Fibroblast of pulmonary artery (primary cell): Measurements from ENCODE around the gene FBXL16.

Experiments used
- DNase-seq: peaks from one replicate; pipeline ENCODE4 v3.0.0-alpha.2; 2010; ENCODE audit warnings: low read depth
- H3K4me3 ChIP-seq: replicated peaks from 2 replicates; pipeline ENCODE4 v1.5.1; 2011; ENCODE audit warnings: low read depth, mild to moderate bottlenecking, control low read depth, low read length, moderate library complexity
- TF ChIP-seq, protein P1 (sequence below): IDR thresholded peaks from 2 replicates; pipeline ENCODE4 v1.5.1; 2011; ENCODE audit warnings: mild to moderate bottlenecking, control low read depth, low read length, inconsistent platforms; ENCODE audit errors: missing control alignments

FBXL16 gene

DNA sequence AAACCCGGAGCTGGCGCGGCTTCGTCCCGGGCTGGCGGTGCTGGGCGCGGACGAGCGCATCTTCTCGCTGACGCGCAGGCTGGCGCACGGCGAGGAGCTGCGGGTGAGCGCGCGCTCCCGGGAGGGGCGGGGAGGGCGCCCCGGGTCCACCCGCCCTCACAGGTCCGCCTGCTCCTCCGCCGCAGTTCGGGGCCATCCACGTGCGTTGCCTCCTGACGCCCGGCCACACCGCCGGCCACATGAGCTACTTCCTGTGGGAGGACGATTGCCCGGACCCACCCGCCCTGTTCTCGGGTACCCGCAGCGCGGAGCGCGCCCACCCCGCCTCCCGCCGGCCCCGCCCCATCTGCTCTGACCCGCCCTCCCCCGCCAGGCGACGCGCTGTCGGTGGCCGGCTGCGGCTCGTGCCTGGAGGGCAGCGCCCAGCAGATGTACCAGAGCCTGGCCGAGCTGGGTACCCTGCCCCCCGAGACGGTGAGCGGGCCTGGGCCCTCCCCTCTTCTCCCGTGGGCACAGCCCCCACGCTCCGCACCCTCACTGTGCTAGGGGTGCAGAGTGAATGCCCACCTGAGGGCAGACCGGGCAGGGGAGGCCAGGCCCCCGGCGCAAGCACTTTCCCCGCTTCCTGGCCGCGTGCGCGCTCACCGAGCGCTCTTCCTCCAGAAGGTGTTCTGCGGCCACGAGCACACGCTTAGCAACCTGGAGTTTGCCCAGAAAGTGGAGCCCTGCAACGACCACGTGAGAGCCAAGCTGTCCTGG, 22.7 kb upstream of the FBXL16 start:
- H3K4me3 ChIP-seq: peak overlapping the region; percentile 65
- TF ChIP-seq, protein P1, sequence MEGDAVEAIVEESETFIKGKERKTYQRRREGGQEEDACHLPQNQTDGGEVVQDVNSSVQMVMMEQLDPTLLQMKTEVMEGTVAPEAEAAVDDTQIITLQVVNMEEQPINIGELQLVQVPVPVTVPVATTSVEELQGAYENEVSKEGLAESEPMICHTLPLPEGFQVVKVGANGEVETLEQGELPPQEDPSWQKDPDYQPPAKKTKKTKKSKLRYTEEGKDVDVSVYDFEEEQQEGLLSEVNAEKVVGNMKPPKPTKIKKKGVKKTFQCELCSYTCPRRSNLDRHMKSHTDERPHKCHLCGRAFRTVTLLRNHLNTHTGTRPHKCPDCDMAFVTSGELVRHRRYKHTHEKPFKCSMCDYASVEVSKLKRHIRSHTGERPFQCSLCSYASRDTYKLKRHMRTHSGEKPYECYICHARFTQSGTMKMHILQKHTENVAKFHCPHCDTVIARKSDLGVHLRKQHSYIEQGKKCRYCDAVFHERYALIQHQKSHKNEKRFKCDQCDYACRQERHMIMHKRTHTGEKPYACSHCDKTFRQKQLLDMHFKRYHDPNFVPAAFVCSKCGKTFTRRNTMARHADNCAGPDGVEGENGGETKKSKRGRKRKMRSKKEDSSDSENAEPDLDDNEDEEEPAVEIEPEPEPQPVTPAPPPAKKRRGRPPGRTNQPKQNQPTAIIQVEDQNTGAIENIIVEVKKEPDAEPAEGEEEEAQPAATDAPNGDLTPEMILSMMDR: no peak
- DNase-seq: peak; percentile 73

DNA sequence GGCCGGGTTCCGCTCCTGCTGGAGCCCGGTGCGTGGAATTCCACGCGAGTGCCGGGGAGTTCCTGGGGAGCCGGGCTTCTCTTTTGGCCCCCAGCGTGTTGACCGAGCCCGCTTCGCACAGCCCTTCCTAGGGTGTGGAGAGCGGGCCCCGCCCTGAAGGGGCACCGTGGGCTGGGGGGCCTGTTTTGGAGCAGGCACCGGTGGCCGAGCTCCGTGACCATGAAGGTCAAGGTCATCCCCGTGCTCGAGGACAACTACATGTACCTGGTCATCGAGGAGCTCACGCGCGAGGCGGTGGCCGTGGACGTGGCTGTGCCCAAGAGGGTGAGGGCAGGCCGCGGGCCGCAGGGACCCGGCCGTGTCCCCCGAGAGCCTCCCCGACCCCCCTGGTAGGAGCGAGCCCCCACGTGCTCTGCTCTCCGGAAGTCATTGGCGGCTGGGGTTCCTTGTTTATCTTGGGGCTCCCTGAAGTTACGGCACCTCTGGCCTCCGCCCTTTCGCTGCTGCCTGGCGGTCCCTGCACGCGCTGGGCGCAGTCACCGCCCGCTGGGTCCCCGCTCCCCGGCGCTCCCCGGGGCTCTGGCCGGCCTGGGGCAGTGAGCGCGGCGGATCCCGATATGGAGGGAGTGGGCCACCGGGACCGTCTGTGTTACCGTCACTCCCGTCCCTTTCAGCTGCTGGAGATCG, 21.8 kb upstream of the FBXL16 start:
- DNase-seq: no peak
- TF ChIP-seq, protein P1: no peak
- peak overlapping the region; percentile 65 for H3K4me3 ChIP-seq

DNA sequence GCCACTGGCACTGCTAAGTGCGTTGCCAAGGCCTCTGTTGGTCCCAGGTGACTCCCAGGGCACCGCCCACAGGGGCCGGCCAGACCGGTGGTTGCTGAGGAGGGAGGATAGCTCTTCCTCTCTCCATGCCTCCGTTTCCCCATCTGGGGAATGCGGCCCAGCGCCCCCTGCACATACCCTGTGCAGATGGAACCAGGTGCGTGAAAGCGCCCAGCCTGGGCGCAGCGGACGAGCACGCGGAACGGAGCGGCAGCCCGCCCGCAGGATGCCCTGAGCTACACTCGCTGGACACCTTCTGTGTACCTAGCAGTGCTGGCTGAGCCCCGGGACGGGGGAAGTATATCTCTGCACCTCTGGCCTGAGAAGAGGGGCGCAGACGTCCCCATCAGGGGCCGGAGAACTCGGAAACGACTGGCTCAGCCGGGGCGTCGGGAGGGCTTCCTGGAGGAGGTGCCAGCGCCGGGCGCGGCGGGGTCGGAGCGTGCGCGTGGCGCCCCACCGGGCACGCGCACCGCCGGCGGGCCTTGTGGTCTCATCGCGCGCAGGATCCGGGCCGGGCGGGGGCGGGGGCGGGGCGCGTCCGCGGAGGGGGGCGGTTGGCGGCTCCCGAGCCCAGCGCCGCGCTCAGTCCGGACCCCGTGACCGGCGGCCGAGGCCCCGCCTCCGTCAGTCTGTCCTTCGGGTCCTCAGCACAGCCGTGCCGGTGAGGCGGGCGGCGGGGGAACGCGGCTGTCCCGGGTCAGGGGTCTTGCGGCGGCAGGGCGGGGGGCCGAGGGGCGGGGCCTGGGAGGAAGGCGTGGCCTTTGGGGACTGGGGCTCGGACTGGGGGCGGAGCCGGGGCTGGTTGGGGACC, 21.1 kb upstream of the FBXL16 start, which contains the start of the genes CCDC78 and HAGHL:
TSS of gene CCDC78 (minus strand) at position 6 of the 853 bp plus-strand sequence. CDS start 76 bp downstream, outside the sequence.
TSS of gene HAGHL (plus strand) at position 669 of the 853 bp plus-strand sequence. CDS start 404 bp downstream, outside the sequence.
- DNase-seq: peak; percentile 32
- H3K4me3 ChIP-seq: peak within 1 kb of the TSS; percentile 65
- TF ChIP-seq, protein P1: no peak

DNA sequence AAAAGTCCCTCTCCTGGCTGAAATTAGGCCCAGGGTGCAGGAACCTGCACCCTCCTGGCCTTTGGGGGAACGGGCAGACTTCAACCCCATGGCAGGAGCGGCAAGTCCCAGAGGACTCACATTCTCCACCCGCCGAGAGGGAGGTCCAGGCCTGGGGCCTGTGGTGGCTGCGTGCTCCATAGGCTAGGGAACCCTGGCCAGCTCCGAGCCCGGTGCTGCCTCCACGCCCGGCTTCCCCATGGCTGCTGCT, 20.5 kb upstream of the FBXL16 start:
- DNase-seq: no peak
- TF ChIP-seq, protein P1: no peak
- no peak overlapping the region for H3K4me3 ChIP-seq

DNA sequence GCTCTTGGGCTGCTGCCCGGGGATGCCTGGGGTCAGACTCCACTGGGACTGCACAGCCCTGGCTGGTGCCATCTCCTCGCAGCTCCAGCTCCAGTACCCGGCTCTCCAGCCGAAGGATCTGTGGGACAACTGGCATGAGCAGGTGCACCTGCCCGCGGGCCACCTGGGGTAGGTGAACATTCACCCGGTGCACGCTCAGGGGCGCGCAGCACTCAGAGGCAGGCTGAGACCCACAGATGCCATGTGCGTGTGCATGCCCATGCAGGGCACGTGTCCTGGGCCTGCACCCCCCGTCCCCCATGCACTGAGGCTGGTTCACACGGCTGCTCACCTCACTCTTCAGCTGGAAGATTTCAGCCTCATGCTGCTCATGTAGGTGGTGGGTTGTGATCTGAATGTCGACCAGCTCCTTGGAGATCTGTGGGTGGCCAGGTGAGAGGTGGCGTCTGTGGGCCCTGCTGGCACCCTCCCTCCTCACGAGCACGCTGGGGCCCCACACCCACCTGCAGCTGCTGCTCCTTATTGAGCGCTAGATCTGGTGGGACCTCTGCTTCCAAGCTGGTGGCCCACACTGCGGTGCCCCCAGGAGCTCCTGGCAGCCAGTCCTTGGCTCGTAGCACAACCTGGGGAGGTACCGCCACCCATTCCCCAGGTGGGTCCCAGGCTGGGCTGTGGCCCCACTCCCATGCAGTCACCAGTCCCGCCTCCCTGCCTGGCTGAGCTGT, 20.0 kb upstream of the FBXL16 start:
- DNase-seq: no peak
- no peak overlapping the region for H3K4me3 ChIP-seq
- TF ChIP-seq, protein P1: no peak

DNA sequence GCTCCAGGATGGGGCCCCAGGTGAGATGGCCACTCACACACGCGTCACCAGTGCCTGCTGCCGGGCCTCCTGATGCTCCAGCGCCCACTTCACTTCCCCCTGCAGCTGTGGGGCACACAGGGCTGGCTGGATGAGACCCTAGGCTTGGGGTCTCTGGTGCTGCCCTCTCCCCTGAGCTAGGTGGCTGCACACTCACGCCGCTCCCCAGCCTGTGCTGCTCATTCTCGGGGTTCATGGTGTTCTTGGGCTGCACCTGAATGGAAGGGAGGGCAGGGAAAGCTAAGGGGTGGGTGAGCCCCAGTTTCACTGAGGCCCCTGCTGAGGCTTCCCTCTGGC, 19.4 kb upstream of the FBXL16 start:
- H3K4me3 ChIP-seq: no peak overlapping the region
- TF ChIP-seq, protein P1: no peak
- no peak for DNase-seq
